ENCODE measurements around the gene ZNF792. TPM values are rescaled to one million over a fixed set of nuclear protein-coding genes. Genes with fewer than 3 reads are reported as not detected.
"Not testable (repeated sequence)": the region's sequence is repeated elsewhere in the genome, so short reads cannot be mapped to it uniquely, and the experiment has no call there.

ZNF792 gene
- total RNA-seq, 3 donors from 2014 or later (not counting 1 experiment from before 2014, with no cell fraction given): 11.9 to 19.6 (median 16.2) TPM

GRCh38 chr19:35000338-35000646 is 36.3 kb upstream of the ZNF792 start:
- H3K27me3 Mint-ChIP-seq (ENCODE audit: low read depth in 2 of 2): no peaks in the 10 kb centered on the region
- intact Hi-C loops (cut with micrococcal nuclease): no loop called here
- Histone ChIP-seq H3K9me3 (ENCODE audit: control insufficient read depth, insufficient read depth, low read length) (no peaks in the 10 kb centered on the region), H3K4me3 (ENCODE audit: low read length) (peak overlapping the region; percentile 46), H3K27ac (ENCODE audit: low read length) (no peak overlapping the region), H3K36me3 (ENCODE audit: control insufficient read depth, insufficient read depth, low read length) (peaks cover 2% of the 10 kb centered on the region), H3K27me3 (ENCODE audit: control insufficient read depth, insufficient read depth, low read length) (no peaks in the 10 kb centered on the region), H3K4me1 (ENCODE audit: control insufficient read depth, insufficient read depth, low read length) (peaks cover 80% of the 10 kb centered on the region)
- under 1% methylated on average over 37 of the region's 37 CpGs for WGBS (ENCODE audit: insufficient coverage)
- no peaks in the 10 kb centered on the region for H3K36me3 Mint-ChIP-seq
- H3K27ac Mint-ChIP-seq: peak overlapping the region; percentile 83 to 93
- no peak for DNase-seq
- H3K9me3 Mint-ChIP-seq: no peaks in the 10 kb centered on the region
- TF ChIP-seq CTCF (IDR thresholded peaks at IDR 0.05): no peak
- ATAC-seq: no peak
- no peak overlapping the region for H3K4me3 Mint-ChIP-seq
- peaks cover 49 to 67% of the 10 kb centered on the region in 2 donors for H3K4me1 Mint-ChIP-seq

GRCh38 chr19:34999498-35000337 is 35.7 kb upstream of the ZNF792 start, which contains the start of gene GRAMD1A:
Gene GRAMD1A, plus strand, starts transcription at chr19:35000323. Its CDS starts 156 bp downstream, at chr19:35000479.
- Histone ChIP-seq H3K4me1 (ENCODE audit: control insufficient read depth, insufficient read depth, low read length) (peaks cover 82% of the 10 kb centered on the region), H3K27me3 (ENCODE audit: control insufficient read depth, insufficient read depth, low read length) (no peaks in the 10 kb centered on the region), H3K4me3 (ENCODE audit: low read length) (peak within 1 kb of the TSS; percentile 55), H3K9me3 (ENCODE audit: control insufficient read depth, insufficient read depth, low read length) (no peaks in the 10 kb centered on the region), H3K27ac (ENCODE audit: low read length) (peak within 1 kb of the TSS; percentile 94), H3K36me3 (ENCODE audit: control insufficient read depth, insufficient read depth, low read length) (peaks cover 2% of the 10 kb centered on the region)
- TF ChIP-seq CTCF (IDR thresholded peaks at IDR 0.05): no peak
- ATAC-seq (peak; percentile 69 to 77 (median 77)), DNase-seq (peak; percentile 69 to 81)
- Mint-ChIP-seq H3K4me3 (peak within 1 kb of the TSS; percentile 95), H3K27ac (peak within 1 kb of the TSS; percentile 83 to 93), H3K4me1 (peaks cover 49 to 68% of the 10 kb centered on the region in 2 donors), H3K27me3 (ENCODE audit: low read depth in 2 of 2) (no peaks in the 10 kb centered on the region), H3K36me3 (no peaks in the 10 kb centered on the region), H3K9me3 (no peaks in the 10 kb centered on the region)
- intact Hi-C loops (cut with micrococcal nuclease): no loop called here
- 6% methylated on average over 43 of the region's 45 CpGs for WGBS (ENCODE audit: insufficient coverage)

- no peak for DNase-seq
- Histone ChIP-seq H3K9me3 (ENCODE audit: control insufficient read depth, insufficient read depth, low read length) (no peaks in the 10 kb centered on the region), H3K36me3 (ENCODE audit: control insufficient read depth, insufficient read depth, low read length) (peaks cover 2% of the 10 kb centered on the region), H3K27ac (ENCODE audit: low read length) (peak overlapping the region; percentile 94), H3K4me1 (ENCODE audit: control insufficient read depth, insufficient read depth, low read length) (peaks cover 82% of the 10 kb centered on the region), H3K27me3 (ENCODE audit: control insufficient read depth, insufficient read depth, low read length) (no peaks in the 10 kb centered on the region), H3K4me3 (ENCODE audit: low read length) (no peak overlapping the region)
- Mint-ChIP-seq H3K27ac (peak overlapping the region; percentile 83 to 92), H3K4me3 (peak overlapping the region; percentile 72), H3K9me3 (no peaks in the 10 kb centered on the region), H3K27me3 (ENCODE audit: low read depth in 2 of 2) (no peaks in the 10 kb centered on the region), H3K4me1 (peaks cover 49 to 71% of the 10 kb centered on the region in 2 donors), H3K36me3 (no peaks in the 10 kb centered on the region)
- intact Hi-C loops (cut with micrococcal nuclease): no loop called here
- WGBS (ENCODE audit: insufficient coverage): 68% methylated on average over 13 of the region's 13 CpGs
- ATAC-seq: no peak
- no peak for TF ChIP-seq CTCF (IDR thresholded peaks at IDR 0.05)
Observed at GRCh38 chr19:34998777-34999497, 34.9 kb upstream of the ZNF792 start.

- H3K27me3 Mint-ChIP-seq (ENCODE audit: low read depth in 2 of 2); intact Hi-C loops (cut with micrococcal nuclease); H3K4me3 ChIP-seq (ENCODE audit: low read length); H3K36me3 ChIP-seq (ENCODE audit: control insufficient read depth, insufficient read depth, low read length); H3K27me3 ChIP-seq (ENCODE audit: control insufficient read depth, insufficient read depth, low read length); H3K9me3 Mint-ChIP-seq; H3K36me3 Mint-ChIP-seq; ATAC-seq; DNase-seq; H3K9me3 ChIP-seq (ENCODE audit: control insufficient read depth, insufficient read depth, low read length); H3K27ac ChIP-seq (ENCODE audit: low read length): not testable (repeated sequence)
- Mint-ChIP-seq H3K4me1 (peaks cover 42 to 67% of the 10 kb centered on the region in 2 donors), H3K27ac (peak overlapping the region in 1 of 2 donors; percentile 92), H3K4me3 (peak overlapping the region; percentile 89)
- WGBS (ENCODE audit: insufficient coverage): no CpG with 5 or more reads among the region's 7 CpGs
- peaks cover 79% of the 10 kb centered on the region for H3K4me1 ChIP-seq (ENCODE audit: control insufficient read depth, insufficient read depth, low read length)
Observed at GRCh38 chr19:34998224-34998623, 34.2 kb upstream of the ZNF792 start.
